ENCODE measurements around the gene ABCD3.
"Not testable (repeated sequence)": the region's sequence is repeated elsewhere in the genome, so short reads cannot be mapped to it uniquely, and the experiment has no call there.

ABCD3 gene

DNA sequence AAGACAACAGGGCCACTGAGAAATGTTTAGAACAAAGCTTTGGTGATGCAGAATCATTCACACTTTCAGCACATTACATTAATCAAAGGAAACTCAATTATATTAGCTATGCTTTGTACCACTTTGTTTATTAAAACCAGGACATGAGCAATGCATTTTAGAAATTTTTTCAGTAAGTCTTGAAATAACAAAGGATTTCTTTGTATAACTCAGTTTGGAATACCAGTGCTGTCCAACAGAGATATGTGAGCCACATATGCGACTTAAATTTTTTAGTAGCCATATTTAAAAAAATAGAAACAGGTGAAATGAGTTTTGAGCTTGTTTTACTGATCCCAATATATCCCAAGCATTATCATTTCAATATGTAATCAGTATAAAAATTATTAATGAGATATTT lies 142.1 kb downstream of the ABCD3 start:
- DNase-seq (ENCODE audit: extremely low read depth, low read depth): no peak
- TF ChIP-seq, protein P1, sequence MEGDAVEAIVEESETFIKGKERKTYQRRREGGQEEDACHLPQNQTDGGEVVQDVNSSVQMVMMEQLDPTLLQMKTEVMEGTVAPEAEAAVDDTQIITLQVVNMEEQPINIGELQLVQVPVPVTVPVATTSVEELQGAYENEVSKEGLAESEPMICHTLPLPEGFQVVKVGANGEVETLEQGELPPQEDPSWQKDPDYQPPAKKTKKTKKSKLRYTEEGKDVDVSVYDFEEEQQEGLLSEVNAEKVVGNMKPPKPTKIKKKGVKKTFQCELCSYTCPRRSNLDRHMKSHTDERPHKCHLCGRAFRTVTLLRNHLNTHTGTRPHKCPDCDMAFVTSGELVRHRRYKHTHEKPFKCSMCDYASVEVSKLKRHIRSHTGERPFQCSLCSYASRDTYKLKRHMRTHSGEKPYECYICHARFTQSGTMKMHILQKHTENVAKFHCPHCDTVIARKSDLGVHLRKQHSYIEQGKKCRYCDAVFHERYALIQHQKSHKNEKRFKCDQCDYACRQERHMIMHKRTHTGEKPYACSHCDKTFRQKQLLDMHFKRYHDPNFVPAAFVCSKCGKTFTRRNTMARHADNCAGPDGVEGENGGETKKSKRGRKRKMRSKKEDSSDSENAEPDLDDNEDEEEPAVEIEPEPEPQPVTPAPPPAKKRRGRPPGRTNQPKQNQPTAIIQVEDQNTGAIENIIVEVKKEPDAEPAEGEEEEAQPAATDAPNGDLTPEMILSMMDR (IDR thresholded peaks at IDR 0.05; ENCODE audit: low read depth, low read length, missing control alignments): no peak
- no peak overlapping the region for H3K4me3 ChIP-seq (replicated peaks; ENCODE audit: low read depth, low read length)

DNA sequence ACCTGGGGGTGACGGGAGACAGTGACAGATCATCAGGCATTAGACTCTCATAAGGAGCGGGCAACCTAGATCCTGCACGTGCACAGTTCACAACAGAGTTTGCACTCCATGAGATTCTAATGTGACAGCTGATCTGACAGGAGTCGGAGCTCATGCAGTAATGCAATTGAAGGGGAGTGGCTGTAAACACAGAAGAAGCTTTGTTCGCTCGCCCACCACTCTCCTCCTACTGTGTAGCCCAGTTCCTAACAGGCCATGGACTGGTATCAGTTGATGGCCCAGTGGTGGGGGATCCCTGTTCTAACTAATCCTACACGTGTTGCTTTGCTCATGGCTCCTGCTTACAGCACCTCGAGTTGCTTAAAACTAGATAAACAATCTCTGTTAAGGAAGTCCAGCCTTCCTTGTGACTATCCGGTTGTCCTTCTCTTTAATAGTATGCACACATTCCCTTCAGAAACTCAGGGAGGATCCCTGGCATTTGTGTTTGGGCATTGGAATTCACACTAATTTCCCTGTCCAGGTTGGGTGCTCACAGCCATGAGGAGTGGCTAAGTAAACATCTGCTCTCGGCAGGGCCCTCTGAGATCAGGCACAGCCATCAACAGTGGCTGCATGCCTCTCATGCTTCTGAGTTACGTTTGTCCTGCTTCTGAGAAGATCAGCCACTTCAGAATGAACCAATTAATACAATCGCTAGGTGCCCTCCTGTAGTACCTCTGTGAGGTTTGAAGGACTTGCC lies 144.5 kb downstream of the ABCD3 start:
- H3K4me3 ChIP-seq (replicated peaks; ENCODE audit: low read depth, low read length): no peak overlapping the region
- DNase-seq (ENCODE audit: extremely low read depth, low read depth): no peak
- TF ChIP-seq, protein P1 (IDR thresholded peaks at IDR 0.05; ENCODE audit: low read depth, low read length, missing control alignments): no peak

DNA sequence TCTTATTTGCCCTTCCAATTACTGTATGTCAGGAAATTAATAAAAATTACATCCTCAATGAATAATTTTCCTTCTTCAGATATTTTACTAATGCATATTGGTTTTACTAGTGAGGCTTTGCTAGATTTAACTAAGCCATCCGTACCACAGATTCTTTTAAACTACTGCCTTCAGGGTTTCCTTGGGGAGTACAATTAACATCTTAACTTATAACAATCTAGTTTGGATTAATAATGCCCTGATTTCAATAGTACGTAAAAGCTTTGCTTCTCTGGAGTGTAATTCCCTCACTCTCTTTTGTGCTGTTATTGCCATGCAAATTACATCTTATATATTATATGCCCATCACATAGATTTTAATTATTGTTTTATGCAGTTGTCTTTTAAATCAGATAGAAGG lies 147.7 kb downstream of the ABCD3 start:
- TF ChIP-seq, protein P1 (IDR thresholded peaks at IDR 0.05; ENCODE audit: low read depth, low read length, missing control alignments): no peak
- DNase-seq (ENCODE audit: extremely low read depth, low read depth): no peak
- H3K4me3 ChIP-seq (replicated peaks; ENCODE audit: low read depth, low read length): no peak overlapping the region

DNA sequence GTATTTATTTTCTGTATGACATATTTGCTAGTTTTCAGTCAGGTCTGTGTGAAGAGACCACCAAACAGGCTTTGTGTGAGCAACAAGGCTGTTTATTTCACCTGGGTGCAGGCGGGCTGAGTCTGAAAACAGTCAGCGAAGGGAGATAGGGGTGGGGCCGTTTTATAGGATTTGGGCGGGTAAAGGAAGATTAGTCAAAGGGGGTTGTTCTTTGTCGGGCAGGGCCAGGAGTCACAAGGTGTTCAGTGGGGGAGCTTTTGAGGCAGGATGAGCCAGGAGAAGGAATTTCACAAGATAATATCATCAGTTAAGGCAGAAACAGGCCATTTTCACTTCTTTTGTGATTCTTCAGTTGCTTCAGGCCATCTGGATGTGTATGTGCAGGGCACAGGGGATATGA lies 148.2 kb downstream of the ABCD3 start:
- H3K4me3 ChIP-seq (replicated peaks; ENCODE audit: low read depth, low read length); DNase-seq (ENCODE audit: extremely low read depth, low read depth): not testable (repeated sequence)

DNA sequence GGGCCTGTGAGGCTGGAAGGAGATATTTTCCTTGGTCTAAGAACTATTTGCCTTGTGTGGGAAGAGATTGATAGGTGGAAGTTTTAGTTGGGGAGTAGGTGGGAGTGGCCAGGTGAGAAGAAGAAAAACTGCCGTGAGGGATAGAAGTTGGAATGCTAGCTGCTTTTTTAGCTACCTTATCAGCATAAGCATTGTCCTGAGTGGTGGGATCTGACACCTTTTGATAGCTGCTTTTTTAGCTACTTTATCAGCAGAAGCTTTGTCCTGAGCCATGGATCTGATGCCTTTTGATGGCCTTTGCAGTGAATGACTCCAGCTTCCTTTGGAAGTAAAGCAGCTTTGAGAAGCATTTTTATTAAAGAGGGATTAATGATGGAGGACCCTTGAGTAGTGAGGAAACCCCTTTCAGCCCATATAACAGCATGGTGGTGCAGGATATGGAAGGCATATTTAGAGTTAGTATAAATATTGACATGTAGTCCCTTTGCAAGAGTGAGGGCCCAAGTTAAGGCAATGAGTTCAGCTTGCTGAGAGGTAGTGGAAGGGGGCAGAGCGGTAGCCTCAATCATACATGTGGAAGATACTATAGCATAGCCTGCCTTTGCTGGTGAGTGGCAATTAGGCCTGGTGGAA lies 149.9 kb downstream of the ABCD3 start:
- not testable (repeated sequence) for DNase-seq (ENCODE audit: extremely low read depth, low read depth)

More for the DNA sequence above, 149.9 kb downstream of the ABCD3 start:
- H3K4me3 ChIP-seq (replicated peaks; ENCODE audit: low read depth, low read length): not testable (repeated sequence)

Data from HFF-Myc (cell line).